ENCODE data around the gene NPY5R.

DNA sequence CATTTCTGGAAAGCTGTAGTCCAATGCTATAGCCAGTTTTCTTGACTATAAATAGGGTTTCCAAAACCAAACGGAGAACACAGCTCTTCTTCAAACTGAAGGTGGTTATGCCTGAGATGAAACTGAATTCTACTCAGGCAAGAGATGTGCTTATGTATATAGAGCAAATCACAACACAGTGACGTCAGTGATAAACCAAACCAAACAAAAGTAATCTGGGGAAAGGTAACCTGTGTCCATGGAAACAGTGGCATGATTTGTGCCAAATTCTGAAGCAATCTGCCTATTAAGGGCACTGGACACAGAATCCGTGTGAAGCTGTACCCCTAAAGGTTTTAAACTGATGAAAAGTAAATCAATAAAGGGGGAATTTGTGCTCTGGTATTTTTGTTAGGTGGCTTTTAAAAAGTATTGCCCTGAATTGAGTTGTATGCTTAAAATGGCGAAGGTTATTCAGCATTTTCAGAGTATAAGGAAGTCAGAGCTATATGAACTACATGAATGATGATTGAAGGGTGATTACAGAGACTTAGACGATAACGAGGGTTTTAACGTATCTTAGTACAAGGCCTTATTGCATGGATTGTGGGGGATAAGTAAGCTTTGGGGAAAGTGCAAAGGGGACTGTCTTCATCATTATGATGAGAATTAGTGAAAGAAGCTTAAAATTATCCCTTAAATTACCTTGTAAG, 38.6 kb downstream of the NPY5R start:
- TF ChIP-seq EZH2 (IDR thresholded peaks at IDR 0.05; ENCODE audit: borderline replicate concordance, low read depth, low read length, severe bottlenecking) = no peak
- TF ChIP-seq, protein P1, sequence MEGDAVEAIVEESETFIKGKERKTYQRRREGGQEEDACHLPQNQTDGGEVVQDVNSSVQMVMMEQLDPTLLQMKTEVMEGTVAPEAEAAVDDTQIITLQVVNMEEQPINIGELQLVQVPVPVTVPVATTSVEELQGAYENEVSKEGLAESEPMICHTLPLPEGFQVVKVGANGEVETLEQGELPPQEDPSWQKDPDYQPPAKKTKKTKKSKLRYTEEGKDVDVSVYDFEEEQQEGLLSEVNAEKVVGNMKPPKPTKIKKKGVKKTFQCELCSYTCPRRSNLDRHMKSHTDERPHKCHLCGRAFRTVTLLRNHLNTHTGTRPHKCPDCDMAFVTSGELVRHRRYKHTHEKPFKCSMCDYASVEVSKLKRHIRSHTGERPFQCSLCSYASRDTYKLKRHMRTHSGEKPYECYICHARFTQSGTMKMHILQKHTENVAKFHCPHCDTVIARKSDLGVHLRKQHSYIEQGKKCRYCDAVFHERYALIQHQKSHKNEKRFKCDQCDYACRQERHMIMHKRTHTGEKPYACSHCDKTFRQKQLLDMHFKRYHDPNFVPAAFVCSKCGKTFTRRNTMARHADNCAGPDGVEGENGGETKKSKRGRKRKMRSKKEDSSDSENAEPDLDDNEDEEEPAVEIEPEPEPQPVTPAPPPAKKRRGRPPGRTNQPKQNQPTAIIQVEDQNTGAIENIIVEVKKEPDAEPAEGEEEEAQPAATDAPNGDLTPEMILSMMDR (IDR thresholded peaks at IDR 0.05; ENCODE audit: extremely low read depth in 1 of 2, insufficient read depth in 1 of 2, low read depth in 1 of 2, low read length in 2 of 2) = no peak
